ENCODE results near the gene C1orf52. TPM values are rescaled to one million over a fixed set of nuclear protein-coding genes. Genes with fewer than 3 reads are reported as not detected.

Gene C1orf52
- total RNA-seq, 1 donor from 2014 or later = 55.8 TPM

DNA sequence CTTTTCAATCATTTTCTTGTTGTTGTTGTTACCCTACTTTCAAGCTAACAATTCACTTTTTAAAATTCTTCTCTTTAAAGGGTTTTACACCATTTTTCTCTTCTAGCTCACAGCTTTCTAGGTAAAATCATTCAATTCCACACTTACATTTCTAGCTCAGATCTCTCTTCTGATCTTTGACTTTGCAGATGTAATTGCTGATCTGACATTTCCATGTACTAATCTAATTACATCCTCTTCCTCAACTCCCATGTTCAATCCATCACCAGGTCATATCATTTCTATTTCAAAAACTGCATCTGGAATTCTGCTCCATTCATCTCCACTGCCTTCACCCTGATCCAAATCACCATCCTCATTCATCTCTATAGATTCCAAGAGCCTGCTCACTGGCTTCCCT, 13.9 kb upstream of the C1orf52 start:
- no peaks in the 10 kb centered on the region for H3K27me3 ChIP-seq
- no peak overlapping the region for H3K4me3 Mint-ChIP-seq
- H3K9ac ChIP-seq = no peak overlapping the region
- peaks cover 14% of the 10 kb centered on the region for H3K4me1 Mint-ChIP-seq
- no peaks in the 10 kb centered on the region for H3K27me3 Mint-ChIP-seq (ENCODE audit: insufficient read depth, low read depth)
- H3F3A ChIP-seq (ENCODE audit: low read depth) = peaks cover 15% of the 10 kb centered on the region
- H3K27ac ChIP-seq = no peak overlapping the region
- no peaks in the 10 kb centered on the region for H3K9me3 Mint-ChIP-seq
- H4K20me1 ChIP-seq (ENCODE audit: low read depth) = peaks cover 6% of the 10 kb centered on the region
- peaks cover 44% of the 10 kb centered on the region for H3K79me2 ChIP-seq (ENCODE audit: low read depth)
- H3K4me3 ChIP-seq = no peak overlapping the region
- H3K36me3 ChIP-seq = peaks cover 13% of the 10 kb centered on the region
- peaks cover 12% of the 10 kb centered on the region for H3K4me1 ChIP-seq
- no peak overlapping the region for H3K4me2 ChIP-seq
- no peak for DNase-seq (ENCODE audit: low spot score)
- TF ChIP-seq, protein P1, sequence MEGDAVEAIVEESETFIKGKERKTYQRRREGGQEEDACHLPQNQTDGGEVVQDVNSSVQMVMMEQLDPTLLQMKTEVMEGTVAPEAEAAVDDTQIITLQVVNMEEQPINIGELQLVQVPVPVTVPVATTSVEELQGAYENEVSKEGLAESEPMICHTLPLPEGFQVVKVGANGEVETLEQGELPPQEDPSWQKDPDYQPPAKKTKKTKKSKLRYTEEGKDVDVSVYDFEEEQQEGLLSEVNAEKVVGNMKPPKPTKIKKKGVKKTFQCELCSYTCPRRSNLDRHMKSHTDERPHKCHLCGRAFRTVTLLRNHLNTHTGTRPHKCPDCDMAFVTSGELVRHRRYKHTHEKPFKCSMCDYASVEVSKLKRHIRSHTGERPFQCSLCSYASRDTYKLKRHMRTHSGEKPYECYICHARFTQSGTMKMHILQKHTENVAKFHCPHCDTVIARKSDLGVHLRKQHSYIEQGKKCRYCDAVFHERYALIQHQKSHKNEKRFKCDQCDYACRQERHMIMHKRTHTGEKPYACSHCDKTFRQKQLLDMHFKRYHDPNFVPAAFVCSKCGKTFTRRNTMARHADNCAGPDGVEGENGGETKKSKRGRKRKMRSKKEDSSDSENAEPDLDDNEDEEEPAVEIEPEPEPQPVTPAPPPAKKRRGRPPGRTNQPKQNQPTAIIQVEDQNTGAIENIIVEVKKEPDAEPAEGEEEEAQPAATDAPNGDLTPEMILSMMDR (IDR thresholded peaks at IDR 0.05) = no peak
- TF ChIP-seq EZH2 (IDR thresholded peaks at IDR 0.05) (no peak), EZH2phosphoT487 (IDR thresholded peaks at IDR 0.05) (no peak)
- H3K36me3 Mint-ChIP-seq = peaks cover 7% of the 10 kb centered on the region
- no peak overlapping the region for H3K27ac Mint-ChIP-seq
- no peak overlapping the region for H2AFZ ChIP-seq (replicated peaks)
- no peaks in the 10 kb centered on the region for H3K9me3 ChIP-seq (ENCODE audit: low read depth)

DNA sequence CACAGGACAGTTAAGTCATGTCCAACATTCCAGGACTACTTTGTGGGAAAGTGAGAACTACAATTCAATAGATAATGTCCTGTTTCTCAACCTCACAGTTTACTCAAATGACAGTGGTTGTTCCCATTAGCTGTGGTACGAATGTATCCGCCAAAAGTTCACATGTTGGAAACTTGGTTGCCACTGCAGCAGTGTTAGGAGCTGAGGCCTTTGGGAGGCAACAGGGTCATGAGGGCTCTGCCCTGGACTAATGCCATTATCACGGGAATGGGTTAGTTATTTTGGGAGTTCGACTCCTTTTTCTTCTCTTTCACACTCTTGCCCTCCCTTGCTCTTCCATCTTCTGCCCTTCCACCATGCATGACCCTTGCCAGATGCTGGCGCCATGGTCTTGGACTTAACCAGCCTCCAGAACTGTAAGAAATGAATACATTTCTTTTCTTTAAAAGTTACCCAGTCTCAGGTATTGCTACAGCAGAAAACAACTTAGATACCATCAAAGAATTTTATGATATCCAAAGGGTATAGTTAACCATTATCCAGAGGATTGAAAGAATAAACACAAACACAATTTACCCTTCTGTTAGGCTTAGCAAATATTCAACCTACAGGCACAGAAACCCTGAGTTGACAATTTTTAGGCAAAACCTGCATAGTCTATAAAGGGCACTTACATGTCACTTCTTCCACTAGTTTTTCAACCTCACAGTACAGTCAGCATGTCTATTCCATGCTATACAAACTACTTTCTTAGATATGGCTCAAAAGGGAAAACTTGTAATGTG, 9.5 kb upstream of the C1orf52 start:
- H3K36me3 Mint-ChIP-seq = peaks cover 16% of the 10 kb centered on the region
- Histone ChIP-seq H3K36me3 (peaks cover 31% of the 10 kb centered on the region), H3K9ac (no peak overlapping the region), H3K4me3 (no peak overlapping the region), H3K27me3 (no peaks in the 10 kb centered on the region), H3K79me2 (ENCODE audit: low read depth) (peaks cover 24% of the 10 kb centered on the region), H4K20me1 (ENCODE audit: low read depth) (peaks cover 6% of the 10 kb centered on the region), H3K4me2 (no peak overlapping the region), H3K27ac (no peak overlapping the region), H3K4me1 (no peaks in the 10 kb centered on the region), H3F3A (ENCODE audit: low read depth) (no peaks in the 10 kb centered on the region), H2AFZ (replicated peaks) (no peak overlapping the region), H3K9me3 (ENCODE audit: low read depth) (no peaks in the 10 kb centered on the region)
- TF ChIP-seq, protein P1 (IDR thresholded peaks at IDR 0.05) = no peak
- TF ChIP-seq EZH2phosphoT487 (IDR thresholded peaks at IDR 0.05) (no peak), EZH2 (IDR thresholded peaks at IDR 0.05) (no peak)
- no peak overlapping the region for H3K27ac Mint-ChIP-seq
- H3K4me3 Mint-ChIP-seq = no peak overlapping the region
- no peak for DNase-seq (ENCODE audit: low spot score)
- H3K9me3 Mint-ChIP-seq = no peaks in the 10 kb centered on the region
- no peaks in the 10 kb centered on the region for H3K27me3 Mint-ChIP-seq (ENCODE audit: insufficient read depth, low read depth)
- no peaks in the 10 kb centered on the region for H3K4me1 Mint-ChIP-seq

DNA sequence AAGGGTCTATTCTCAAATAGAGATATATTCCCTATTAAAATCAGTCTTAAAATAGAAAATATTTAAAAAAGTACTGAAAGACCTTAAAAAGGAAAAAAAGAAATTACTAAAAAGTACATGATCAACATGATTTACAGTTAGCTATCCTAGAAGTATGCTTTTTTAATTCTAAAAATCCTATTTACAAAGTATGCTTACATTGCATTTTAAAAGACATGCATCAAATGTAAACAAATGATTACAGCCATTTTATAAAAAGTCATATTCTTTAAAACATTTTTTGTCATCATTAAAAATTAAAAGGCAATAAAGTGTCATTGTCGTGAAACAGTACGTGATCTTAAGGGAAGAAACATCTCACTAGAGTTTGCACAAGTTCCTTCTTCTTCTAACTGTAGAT, 7.9 kb upstream of the C1orf52 start:
- Mint-ChIP-seq H3K27ac (no peak overlapping the region), H3K9me3 (peaks cover 2% of the 10 kb centered on the region), H3K36me3 (peaks cover 22% of the 10 kb centered on the region), H3K4me3 (no peak overlapping the region), H3K4me1 (no peaks in the 10 kb centered on the region), H3K27me3 (ENCODE audit: insufficient read depth, low read depth) (no peaks in the 10 kb centered on the region)
- H3K9ac ChIP-seq = no peak overlapping the region
- no peaks in the 10 kb centered on the region for H3F3A ChIP-seq (ENCODE audit: low read depth)
- H4K20me1 ChIP-seq (ENCODE audit: low read depth) = no peaks in the 10 kb centered on the region
- H3K79me2 ChIP-seq (ENCODE audit: low read depth) = peaks cover 7% of the 10 kb centered on the region
- H3K27ac ChIP-seq = no peak overlapping the region
- peaks cover 31% of the 10 kb centered on the region for H3K36me3 ChIP-seq
- no peak overlapping the region for H2AFZ ChIP-seq (replicated peaks)
- TF ChIP-seq, protein P1 (IDR thresholded peaks at IDR 0.05) = no peak
- TF ChIP-seq EZH2 (IDR thresholded peaks at IDR 0.05) (no peak), EZH2phosphoT487 (IDR thresholded peaks at IDR 0.05) (no peak)
- H3K4me2 ChIP-seq = no peak overlapping the region
- no peak overlapping the region for H3K4me3 ChIP-seq
- H3K27me3 ChIP-seq = no peaks in the 10 kb centered on the region
- no peaks in the 10 kb centered on the region for H3K9me3 ChIP-seq (ENCODE audit: low read depth)
- no peak for DNase-seq (ENCODE audit: low spot score)
- H3K4me1 ChIP-seq = no peaks in the 10 kb centered on the region
